NCI-H2081 (cell line): ENCODE measurements around the gene ORAI1.
A peak's percentile ranks its signal among the peaks of the same experiment; 100 is the strongest.
"Not testable (repeated sequence)": the region's sequence is repeated elsewhere in the genome, so short reads cannot be mapped to it uniquely, and the experiment has no call there.

Experiments
- DNase-seq, 2 experiments: peaks; one replicate each; lab custom pipeline; 2025; lab: John Stamatoyannopoulos, UW

Gene ORAI1

DNA sequence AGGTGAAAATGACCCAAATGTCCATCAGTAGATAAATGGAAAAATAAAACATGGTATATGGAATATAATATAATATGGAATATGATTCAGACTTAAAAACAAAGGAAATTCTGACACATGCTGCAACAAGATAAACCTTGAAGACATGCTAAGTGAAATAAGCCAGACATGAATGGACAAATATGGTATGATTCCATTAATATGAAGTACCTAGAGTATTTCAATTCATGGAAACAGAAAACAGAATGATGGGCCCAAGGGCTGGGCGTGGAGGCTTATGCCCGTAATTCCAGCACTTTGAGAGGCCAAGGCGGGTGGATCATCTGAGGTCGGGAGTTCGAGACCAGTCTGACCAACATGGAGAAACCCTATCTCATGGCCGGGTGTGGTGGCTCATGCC, 22.7 kb upstream of the ORAI1 start:
- no peak for DNase-seq

DNA sequence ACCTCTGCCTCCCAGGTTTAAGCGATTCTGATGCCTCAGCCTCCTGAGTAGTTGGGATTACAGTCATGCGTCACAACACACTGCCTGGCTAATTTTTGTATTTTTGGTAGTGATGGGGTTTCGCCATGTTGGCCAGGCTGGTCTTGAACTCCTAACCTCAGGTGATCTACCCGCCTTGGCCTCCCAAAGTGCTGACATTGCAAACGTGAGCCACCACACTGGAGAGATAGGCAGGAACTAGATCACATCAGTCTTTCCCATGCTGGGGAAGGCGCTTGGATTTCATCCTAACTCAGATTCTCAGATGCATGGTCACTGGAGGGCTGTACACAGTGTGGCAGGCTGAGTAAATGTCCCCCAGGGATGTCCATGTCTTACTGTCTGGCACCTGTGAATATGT, 18.0 kb upstream of the ORAI1 start:
- no peak for DNase-seq

DNA sequence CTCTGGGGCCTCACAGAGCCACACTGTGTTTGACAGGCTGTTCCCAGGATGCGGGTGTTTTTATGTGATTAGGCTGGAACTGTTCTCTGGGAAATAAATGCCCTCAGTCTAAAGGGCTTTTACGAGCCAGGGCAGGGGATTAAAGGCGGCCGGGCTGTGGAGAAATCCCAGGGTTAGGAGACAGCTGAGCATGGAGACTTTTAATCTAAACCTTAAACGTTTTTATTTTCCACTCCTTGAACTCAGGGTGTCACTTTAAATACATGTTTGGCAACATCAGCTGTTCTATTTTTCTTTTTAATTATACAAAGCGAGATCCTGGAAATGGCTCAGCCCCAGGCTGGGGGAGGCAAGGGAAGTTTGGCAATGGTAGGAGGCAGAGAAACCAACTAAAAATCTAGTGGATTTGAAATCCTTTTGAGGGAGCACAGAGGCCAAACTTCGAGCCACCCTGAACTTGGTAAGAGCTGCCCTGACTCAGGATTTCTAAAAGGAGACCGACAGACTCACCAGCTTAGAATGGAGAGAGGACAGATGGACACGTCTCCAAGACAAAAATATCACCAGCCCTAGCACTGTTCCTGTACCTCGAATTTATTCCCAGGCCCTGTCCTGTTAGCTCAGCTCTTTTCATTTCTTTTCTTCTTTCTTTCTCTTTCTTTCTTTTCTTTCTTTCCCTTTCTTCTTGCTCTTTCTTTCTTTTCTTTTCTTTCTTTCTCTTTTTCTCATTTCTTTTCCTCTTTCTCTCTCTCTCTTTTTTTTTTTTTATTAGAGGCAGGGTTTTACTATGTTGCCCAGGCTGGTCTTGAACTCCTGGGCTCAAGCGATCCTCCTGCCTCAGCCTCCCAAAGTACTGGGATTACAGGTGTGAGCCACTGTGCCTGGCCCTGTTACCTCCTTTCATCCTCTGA, 15.8 kb upstream of the ORAI1 start:
- no peak for DNase-seq

DNA sequence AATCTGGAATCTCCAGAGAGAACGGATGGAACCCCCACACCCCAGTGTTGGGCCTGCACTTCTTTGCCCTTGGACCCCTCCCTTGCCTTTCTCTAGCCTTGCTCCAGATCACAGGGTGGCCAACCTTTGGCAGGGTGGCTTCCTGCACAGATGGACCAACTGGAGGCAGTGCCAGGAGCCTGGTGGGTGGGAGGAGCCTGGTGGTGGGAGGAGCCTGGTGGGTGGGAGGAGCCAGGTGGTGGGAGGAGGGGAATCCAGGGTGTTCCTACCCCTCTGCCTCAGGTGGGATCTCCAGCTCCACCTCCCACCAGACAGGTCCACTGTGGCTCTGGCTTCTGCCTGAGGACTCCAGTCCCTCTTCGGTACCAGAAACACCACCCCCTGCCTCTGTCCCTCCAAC, 15.0 kb upstream of the ORAI1 start:
- no peak for DNase-seq

DNA sequence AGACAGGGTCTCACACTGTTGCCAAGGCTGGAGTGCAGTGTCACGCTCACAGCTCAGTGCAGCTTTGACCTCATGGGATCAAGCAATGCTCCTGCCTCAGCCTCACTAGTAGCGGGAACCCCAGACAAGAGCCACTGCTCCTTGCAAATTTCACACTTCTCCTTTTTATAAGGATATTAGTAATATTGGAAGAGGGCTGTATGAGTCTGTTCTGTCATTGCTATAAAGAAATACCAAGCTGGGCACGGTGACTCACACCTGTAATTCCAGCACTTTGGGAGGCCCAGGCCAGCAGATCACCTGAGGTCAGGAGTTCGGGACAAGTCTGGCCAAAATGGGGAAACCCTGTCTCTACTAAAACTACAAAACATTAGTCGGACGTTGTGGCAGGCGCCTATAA, 12.9 kb upstream of the ORAI1 start:
- no peak for DNase-seq

DNA sequence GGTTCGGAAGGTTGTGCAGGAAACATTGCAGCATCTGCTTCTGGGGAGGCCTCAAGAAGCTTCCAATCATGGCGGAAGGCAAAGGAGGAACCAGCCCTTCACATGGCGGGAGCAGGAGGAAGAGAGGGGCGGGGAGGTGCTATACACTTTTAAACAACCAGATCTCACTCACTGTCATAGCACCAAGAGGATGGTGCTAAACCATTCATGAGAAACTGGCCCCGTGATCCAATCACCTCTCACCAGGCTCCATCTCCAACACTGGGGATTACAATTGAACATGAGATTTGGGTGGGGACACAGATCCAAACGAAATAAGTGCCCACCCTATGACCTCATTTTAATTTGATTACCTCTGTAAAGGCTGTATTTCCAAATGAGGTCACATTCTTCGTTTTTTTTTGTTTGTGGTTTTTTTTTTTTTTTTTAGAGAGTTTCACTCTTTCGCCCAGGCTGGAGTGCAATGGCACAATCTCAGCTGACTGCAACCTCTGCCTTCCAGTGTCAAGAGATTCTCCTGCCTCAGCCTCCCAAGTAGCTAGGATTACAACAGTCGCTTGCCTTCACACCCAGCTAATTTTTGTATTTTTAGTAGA, 11.4 kb upstream of the ORAI1 start:
- no peak for DNase-seq

DNA sequence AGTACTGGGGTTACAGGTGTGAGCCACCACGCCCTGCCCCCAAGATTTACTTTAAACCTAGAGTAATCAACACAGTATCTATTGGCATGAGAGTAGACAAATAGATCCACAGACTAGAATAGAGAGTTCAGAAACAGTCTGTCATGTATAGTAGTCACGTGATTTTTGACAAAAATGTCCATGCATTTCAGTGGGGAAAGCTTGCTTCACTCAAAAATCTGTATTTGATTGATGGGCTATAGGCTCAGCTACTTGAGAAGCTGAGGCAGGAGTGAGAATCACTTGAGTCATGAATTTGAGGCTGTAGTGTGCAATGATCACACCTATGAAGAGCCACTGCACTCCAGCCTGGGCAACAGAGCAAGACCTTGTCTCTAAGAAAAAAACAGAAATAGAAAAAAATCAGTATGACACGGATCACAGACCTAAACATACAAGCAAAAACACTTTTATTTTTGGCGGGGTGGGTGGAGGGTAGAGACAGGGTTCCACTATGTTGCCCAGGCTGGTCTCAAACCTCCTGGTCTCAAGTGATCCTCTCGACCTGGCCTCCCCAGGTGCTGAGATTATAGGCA, 7.6 kb upstream of the ORAI1 start:
- DNase-seq: no peak

DNA sequence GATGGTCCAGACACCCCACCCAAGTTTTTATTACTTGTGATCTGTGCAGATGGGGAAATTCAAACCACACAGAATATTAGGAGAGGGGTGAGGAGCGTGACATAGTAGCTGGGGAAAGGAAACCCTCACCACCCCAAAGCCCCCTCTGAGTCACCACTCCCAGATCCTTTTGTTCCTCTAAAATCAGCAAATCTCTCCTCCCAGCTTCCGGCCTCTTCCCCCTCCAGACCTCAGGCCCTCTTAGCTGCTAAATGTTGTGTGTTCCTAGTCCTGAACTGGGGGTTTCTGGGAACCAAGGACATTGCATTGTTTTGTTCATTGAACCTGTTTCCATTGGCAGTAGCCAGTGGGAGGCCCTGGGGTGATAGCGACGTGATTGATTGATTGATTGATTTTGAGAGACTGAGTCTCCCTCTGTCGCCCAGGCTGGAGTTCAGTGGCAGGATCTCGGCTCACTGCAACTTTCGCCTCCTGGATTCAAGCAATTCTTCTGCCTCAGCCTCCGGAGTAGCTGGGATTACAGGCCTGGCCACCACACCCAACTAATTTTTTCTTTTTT, 5.9 kb upstream of the ORAI1 start:
- DNase-seq: no peak

DNA sequence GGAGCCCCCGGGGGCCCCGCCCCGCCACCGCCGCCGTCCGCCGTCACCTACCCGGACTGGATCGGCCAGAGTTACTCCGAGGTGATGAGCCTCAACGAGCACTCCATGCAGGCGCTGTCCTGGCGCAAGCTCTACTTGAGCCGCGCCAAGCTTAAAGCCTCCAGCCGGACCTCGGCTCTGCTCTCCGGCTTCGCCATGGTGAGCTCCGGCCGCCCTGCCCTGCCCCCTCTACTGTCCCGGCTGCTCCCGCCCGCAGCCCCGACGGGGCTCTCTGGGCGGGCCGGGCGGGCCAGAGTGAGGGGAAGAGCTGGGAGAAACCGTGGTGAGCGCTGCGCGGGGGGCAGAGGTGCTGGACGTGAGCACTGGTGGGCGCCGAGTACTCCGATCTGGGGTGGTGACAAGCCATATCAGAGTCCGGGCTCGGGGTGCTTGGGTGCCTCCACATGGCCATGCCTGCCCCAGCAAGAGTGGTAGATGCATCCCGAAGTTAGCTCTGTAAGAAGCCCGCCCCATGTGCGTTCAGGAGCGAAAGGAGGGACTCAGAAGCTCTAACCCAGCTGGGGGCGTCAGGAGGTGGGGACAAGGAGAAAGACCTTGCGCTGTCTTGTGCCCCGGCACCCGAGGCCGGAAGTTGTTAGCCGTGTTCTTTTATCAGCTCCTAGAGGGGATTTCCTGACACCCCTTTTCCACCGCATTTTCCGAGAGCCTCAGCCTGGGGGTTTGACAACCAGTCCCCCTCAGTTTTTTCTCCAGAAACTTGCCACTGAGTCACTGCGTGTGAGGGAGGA, 717 bp downstream of the ORAI1 start:
- peak; percentile 32 to 34 for DNase-seq

DNA sequence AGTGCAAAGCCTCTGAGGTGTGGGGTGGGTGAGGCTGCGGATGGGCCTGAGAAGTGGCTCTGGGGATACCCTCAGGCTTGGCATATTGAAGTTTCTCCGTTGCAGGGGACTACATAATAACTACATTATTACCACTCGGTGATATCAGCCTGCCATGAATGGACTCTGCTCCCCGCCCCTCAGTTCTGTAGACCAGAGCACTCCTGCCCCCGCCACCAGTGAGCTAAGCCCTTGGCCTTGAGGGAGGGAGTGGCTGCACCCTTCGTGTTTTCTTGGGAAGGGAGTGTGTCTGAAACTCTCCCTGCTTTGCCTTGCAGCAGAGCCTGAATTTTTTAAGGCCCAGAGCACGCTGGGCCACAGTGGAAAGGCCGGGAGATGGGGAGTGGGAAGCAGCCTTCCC, 1.7 kb downstream of the ORAI1 start:
- no peak for DNase-seq

DNA sequence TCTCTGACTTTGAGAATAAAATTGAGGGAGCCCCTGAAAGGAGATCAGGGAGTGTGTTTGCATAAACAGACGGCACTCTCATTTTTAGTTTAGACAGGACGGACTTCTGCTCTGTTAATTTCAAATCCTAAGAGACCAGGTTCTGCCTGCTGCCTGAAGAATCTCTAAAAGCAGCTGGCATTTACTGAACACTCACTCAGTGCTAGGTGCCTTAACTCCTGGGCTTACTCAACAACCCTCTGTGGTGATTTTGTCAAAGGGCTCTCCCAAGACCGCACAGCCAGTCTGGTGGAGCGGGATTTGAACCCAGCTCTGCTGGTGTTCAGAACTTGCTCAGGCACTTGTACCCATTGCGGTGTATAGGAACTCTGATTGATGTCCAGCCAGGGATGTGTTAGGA, 2.2 kb downstream of the ORAI1 start:
- no peak for DNase-seq

DNA sequence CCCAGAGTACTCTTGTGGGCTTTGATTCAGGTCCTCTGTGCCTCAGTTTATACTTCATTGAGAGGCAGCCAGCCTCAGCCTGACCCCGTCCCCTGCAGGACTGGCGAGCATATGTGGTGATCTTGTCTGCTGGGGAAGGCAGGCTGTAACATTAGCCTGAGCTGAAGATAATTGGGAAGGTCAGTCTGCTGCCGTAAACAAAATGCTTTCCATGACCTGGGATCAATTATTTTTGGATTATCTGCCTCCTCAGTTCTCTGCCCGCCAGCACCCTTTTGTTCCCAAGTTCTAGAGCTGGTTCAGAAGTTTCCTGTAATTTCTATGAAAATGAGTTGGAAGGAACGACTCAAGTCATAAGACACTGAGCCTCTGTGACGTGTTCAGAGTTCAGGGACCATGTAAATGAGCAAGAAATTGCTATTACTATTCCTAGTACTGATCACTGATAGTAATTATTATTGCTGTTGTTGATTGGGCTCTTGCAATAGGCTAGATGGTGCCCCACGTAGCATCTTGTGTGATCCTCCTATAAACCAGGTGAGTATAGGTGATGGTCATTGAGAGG, 4.5 kb downstream of the ORAI1 start:
- no peak for DNase-seq

DNA sequence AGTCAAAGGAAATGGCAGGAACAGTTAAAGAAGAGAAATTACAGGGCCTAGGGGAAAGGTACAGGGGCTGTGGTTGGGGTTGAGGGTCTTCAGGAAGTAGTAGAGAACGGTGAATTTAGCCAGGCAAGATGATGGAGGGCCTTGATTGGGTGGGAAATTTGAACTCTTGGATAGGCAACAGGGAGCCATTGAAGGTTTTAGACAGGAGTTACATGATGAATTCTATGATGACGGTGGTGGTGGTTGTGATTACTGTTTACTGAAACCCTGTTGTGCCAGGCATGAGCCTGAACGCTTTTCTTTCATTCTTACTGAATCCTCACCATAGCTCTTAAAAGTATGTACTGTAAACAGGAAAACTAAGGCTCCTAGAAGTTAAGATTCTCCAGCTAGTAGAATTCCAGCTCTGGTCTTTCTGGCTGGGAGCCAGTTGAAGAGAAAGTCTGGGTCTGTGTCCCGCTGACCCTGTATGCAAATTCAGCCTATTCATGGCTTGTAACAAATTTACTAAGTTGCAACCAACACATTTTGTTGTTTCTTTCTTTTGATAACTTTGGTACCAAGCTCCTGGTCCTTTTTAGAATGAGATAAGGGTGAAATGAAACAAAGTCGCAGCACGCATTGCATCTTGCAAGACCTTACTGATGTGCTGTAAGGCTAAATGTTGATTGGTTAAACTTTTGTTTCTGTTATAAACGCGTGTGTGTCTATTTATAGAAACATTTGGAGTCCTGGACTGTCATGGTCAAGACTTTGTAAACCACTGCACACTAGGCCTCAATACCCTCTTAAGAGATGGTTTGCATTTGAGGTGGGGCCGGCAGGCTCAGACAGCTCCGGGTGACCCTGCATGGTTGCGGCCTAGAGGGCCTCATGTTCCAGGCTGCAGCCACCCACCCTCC, 6.0 kb downstream of the ORAI1 start:
- no peak for DNase-seq

DNA sequence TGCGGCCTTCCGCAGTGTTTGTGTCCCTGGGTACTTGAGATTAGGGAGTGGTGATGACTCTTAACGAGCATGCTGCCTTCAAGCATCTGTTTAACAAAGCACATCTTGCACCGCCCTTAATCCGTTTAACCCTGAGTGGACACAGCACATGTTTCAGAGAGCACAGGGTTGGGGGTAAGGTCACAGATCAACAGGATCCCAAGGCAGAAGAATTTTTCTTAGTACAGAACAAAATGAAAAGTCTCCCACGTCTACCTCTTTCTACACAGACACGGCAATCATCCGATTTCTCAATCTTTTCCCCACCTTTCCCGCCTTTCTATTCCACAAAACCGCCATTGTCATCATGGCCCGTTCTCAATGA, 7.5 kb downstream of the ORAI1 start:
- not testable (repeated sequence) for DNase-seq

DNA sequence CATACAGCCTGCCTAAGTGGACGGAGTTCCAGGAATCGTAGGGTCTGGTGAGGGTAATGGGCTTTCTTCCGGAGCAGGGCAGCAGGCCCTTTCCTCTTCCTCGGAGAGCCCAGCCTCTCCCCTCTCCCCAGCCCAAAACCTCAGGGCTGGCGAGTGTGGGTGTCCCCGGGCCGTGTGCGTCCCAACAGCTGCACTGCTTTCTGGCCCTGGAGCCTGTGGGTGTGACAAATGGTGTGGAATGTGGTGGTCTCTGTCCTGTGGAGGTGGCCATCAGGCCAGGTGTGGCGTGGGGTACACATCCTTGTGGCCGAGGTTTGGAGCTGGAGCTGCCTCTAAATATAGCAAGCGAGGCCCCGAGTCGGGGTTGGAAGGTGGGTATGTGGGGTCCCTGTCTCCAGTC, 8.5 kb downstream of the ORAI1 start:
- DNase-seq: no peak

DNA sequence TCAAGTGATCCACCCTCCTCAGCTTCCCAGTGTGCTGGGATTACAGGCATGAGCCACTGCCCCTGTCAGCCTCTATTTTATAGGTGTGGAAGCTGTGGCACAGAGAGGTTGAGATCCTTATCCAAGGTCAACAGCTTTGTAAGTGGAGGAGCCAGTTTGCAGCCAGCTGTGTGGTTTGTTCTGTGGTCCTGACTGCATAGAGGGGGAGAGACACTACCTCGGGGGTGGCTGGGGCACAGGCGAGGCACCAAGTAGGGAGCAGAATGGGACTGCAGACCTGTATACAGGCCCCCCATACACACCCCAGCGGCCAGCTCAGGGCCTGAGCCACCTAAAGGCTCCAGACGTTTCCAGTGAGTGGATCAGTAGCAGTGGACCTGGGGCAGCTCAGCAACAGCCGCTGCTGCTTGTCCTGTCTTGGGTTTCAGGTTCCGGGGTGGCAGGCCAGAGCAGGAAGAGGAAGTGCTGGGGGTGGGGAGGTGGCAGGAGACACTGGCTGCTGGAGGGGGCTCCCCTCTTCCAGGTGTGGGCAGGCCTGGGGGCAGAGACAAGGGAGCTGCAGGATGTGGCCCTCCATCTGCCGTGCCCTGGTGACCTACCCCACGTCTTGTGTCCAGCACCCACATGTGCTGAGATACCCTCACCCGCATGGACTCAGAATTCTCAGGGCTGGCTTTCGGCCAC, 11.0 kb downstream of the ORAI1 start:
- no peak for DNase-seq

DNA sequence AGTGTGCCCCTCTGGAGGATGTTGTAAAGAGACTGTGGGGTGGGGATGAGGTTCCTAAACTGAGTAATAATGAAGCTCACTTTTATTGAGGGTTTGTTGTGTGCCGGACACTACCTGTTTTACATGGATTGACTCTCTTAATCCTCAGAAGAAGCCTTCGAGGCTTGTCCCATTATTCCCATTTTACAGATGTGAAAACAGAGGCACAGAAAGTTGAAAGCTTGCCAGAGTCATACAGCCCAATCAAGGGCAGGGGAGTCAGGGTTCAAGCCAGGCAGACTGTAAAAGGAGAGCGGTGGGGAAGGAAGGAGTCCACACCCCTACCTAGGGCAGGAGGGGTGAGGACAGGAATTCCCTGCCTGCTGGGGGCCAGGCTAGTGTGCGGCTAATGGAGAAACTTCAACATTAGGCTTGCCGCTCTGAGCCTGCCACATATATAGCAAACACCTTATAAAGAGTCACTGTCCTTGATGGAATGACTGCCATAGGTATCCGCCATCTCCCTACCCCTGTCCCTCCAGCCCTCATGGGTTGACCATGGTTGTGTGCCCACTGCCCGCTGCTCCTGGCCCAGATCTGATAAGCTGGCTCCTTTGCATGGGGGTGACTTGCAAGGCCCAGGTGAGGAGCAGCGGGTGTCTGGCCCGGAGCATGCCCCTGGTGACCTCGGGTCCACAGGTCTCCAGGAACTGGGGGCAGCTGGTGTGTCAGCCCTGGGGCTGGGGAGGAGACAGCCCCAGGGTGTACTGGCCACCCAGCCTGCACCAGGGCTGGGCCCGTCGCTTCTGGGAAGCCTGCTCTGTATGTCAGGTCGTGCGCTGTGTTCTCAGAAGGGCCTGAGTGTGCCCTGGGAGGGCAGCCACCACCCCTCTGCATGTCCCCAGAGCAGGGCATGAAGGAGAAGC, 12.2 kb downstream of the ORAI1 start:
- DNase-seq: no peak

DNA sequence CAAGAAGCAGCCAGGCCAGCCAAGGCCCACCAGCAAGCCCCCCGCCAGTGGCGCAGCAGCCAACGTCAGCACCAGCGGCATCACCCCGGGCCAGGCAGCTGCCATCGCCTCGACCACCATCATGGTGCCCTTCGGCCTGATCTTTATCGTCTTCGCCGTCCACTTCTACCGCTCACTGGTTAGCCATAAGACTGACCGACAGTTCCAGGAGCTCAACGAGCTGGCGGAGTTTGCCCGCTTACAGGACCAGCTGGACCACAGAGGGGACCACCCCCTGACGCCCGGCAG, 15.0 kb downstream of the ORAI1 start:
- DNase-seq: no peak

DNA sequence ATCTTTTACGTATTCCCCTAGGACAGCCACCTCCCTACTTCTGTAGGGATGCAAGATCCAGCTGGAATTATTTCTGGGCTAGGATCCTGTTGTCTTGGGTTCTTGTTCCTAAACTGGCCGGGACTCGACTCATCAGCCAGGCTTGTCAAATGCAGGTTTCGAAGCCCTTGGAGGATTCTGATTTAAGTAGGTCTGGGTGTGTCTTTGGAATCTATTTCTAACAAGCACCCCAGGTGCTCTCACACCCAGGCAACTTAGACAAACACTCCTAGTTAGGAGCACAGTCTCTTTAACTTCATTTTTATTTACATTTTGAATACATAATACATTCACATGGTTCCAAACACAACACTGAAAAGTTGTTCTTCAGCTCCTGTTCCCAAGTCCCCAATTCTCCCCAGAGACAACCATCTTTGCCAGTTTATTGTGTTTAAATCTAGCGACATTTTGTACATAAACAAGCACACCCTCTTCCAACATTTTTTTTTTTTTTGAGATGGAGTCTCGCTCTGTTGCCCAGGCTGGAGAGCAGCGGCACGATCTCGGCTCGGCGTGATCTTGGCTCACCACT, 22.2 kb downstream of the ORAI1 start:
- no peak for DNase-seq
